GM23248 (cell line): ENCODE measurements around the gene ABCA2. TPM values are rescaled to one million over a fixed set of nuclear protein-coding genes. Genes with fewer than 3 reads are reported as not detected.

Source experiments
- DNase-seq: peaks from one replicate; pipeline ENCODE4 v3.0.0-alpha.2; 2015
- H2AFZ ChIP-seq: fragments of 200-600 bp; sonication (generic); 2 replicates; pipeline ENCODE4 v1.6.1; 2016; ENCODE audit warnings: antibody characterized with exemption
- H3F3A ChIP-seq: fragments of 200-600 bp; sonication (generic); 2 replicates; pipeline ENCODE4 v1.6.1; 2016; ENCODE audit warnings: mild to moderate bottlenecking, antibody characterized with exemption, mixed run types; ENCODE audit not compliant: insufficient read depth
- H3K27ac ChIP-seq: fragments of 200-600 bp; sonication (generic); 2 replicates; pipeline ENCODE4 v1.5.1; 2016; ENCODE audit warnings: mild to moderate bottlenecking
- H3K27me3 ChIP-seq: fragments of 200-600 bp; sonication (generic); replicated peaks from 2 replicates; pipeline ENCODE4 v1.6.1; 2016; ENCODE audit warnings: mild to moderate bottlenecking; ENCODE audit not compliant: insufficient read depth
- H3K36me3 ChIP-seq: fragments of 200-600 bp; sonication (generic); 2 replicates; pipeline ENCODE4 v1.6.1; 2016; ENCODE audit warnings: low read depth, mild to moderate bottlenecking
- H3K4me1 ChIP-seq: fragments of 200-600 bp; sonication (generic); 2 replicates; pipeline ENCODE4 v1.6.1; 2016; ENCODE audit warnings: mild to moderate bottlenecking; ENCODE audit not compliant: insufficient read depth
- H3K4me2 ChIP-seq: fragments of 200-600 bp; sonication (generic); one replicate; pipeline ENCODE4 v1.6.1; 2016; ENCODE audit warnings: mild to moderate bottlenecking; ENCODE audit not compliant: unreplicated experiment
- H3K4me3 ChIP-seq: fragments of 200-600 bp; sonication (generic); 2 replicates; pipeline ENCODE4 v1.5.1; 2016; ENCODE audit warnings: mild to moderate bottlenecking
- H3K79me2 ChIP-seq: fragments of 200-600 bp; sonication (generic); 2 replicates; pipeline ENCODE4 v1.6.1; 2016; ENCODE audit warnings: mild to moderate bottlenecking; ENCODE audit not compliant: insufficient read depth
- H3K9ac ChIP-seq: fragments of 200-600 bp; sonication (generic); 2 replicates; pipeline ENCODE4 v1.6.1; 2016; ENCODE audit warnings: mild to moderate bottlenecking
- H3K9me2 ChIP-seq: fragments of 200-600 bp; sonication (generic); 2 replicates; pipeline ENCODE4 v1.6.1; 2016; ENCODE audit warnings: mixed run types, mild to moderate bottlenecking, moderate library complexity; ENCODE audit not compliant: insufficient read depth
- H3K9me3 ChIP-seq: fragments of 200-600 bp; sonication (generic); one replicate; pipeline ENCODE4 v1.6.1; 2017; ENCODE audit warnings: low read depth
- H4K20me1 ChIP-seq: fragments of 200-600 bp; sonication (generic); 2 replicates; pipeline ENCODE4 v1.6.0; 2016; ENCODE audit not compliant: insufficient read depth
- EZH2 ChIP-seq: fragments of 200-600 bp; sonication (generic); IDR thresholded peaks from 2 replicates; pipeline ENCODE4 v1.6.1; 2018; ENCODE audit warnings: antibody characterized with exemption, mild to moderate bottlenecking; ENCODE audit not compliant: insufficient read depth, poor library complexity, severe bottlenecking
- EZH2phosphoT487 ChIP-seq: fragments of 200-600 bp; sonication (generic); IDR thresholded peaks from 2 replicates; pipeline ENCODE4 v1.6.1; 2018; ENCODE audit warnings: antibody characterized with exemption, moderate library complexity, mild to moderate bottlenecking, low read depth; ENCODE audit not compliant: insufficient read depth
- WGBS, 2 experiments: methylation state at CpG; one replicate each; pipeline ENCODE4 v1.1.6; 2015 to 2017; ENCODE audit warnings: low lambda C conversion rate in 2 of 2, low coverage in 1 of 2; ENCODE audit errors: missing lambda C conversion rate in 2 of 2; 5-methylcytosine and 5-hydroxymethylcytosine counted together
- in situ Hi-C: fragments of 300-500 bp; cut with MboI; formaldehyde crosslinking; loops from 2 replicates; pipeline ENCODE4 v1.15.0; 2020
- polyA plus RNA-seq: library from polyadenylated mRNA; unstranded; fragments of >200 nt; fragmentation: Nextera tagmentation; extraction: Ambion mirVana; gene quantifications from 2 replicates; pipeline ENCODE4 v1.2.1, GENCODE V29; 2016
- total RNA-seq: library from RNA; depleted of rRNA; stranded (reverse); fragments of >200 nt; shearing (Covaris generic); gene quantifications from 2 replicates; pipeline ENCODE4 v1.2.3, GENCODE V29; 2014

ABCA2 gene
- total and polyA plus RNA-seq, 2 experiments from 2014 or later = 21.1 to 33.2 TPM

DNA sequence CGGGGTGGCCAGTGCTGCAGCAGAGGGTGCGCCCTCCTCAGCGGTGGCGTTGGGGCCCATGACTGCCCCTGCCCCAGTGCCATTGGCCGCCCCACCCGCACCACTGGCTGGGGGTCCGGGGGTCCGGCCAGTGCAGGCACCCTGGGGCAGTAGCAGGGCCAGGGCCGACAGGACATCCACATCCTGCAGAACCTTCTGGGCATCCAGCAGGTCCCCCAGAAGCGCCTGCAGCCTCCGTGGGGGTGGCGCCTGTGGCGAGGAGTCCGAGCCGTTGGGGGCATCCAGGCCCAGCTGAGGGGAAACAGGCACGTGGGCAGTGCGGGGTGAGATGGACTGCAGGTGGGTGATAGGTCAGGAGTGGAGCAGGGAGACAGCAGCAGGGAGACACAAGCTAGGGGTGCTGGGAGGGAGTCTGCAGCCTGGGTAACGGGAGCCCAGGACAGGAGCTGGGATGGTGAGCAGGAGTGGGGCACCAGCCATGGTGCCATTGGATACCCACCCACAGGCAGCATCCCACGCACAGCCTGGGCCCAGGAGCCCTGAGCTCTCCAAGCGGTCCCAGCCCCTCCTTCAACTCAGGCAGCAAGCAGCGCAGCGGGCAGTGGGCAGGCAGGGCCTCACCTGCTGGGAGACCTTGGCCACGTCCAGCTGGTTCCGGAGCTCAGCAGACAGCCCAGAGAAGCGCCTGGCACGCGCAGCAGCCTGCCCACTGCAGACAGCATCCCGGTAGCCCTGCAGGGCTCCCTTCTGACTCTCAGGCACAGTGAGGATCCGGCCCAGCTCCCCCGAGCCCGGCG lies 7.1 kb downstream of the ABCA2 start:
- no peaks in the 10 kb centered on the region for H3F3A ChIP-seq

DNA sequence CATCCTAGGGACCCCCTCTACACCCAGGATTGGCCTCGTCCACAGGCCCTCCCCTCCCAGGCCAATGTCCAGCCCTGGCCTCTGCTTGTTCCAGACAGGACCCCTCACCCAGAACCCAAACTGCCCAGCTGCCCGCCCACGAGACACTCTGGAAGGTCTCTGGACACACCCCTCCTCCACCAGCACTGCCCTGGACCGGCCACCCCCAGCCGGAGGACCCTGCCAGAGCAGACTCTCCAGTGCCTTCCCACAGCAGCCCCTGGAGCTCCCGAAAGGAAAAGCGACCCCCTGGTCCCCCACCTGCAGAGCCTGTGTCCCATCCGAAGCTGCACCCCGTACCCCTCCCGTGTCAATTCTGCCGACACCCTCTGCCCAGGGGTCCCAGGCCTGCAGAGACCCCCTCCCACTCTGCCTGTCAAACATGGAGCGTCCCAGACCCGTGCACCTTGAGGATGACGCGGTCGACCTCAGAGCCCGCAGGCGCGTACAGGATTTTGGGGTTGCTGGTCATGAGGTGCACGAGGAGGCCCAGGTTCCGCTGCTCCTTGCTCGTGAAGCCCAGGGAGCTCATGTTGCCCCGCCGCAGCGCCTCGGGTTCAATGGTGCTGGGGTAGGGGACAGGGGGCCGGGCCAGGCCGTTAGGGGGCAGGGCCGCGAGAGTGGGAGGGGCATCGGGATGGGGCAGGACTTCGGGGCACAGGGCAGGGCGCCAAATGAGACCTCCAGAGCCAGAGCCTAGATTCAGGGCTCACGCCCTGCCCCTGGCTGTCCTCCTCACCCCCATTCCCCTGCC lies 8.0 kb downstream of the ABCA2 start:
- Histone ChIP-seq H3K79me2 (no peaks in the 10 kb centered on the region), H4K20me1 (no peaks in the 10 kb centered on the region), H3K36me3 (no peaks in the 10 kb centered on the region), H3K9me3 (no peaks in the 10 kb centered on the region), H3F3A (no peaks in the 10 kb centered on the region), H2AFZ (no peak overlapping the region), H3K9ac (no peak overlapping the region), H3K4me3 (no peak overlapping the region), H3K4me1 (no peaks in the 10 kb centered on the region), H3K27ac (no peak overlapping the region), H3K9me2 (no peaks in the 10 kb centered on the region), H3K4me2 (no peak overlapping the region), H3K27me3 (no peaks in the 10 kb centered on the region)
- DNase-seq = no peak
- 89 to 96% methylated on average over 17 to 34 of the region's 34 CpGs for WGBS, 2 experiments
- TF ChIP-seq EZH2phosphoT487 (no peak), EZH2 (no peak)
- in situ Hi-C loops = no loop called here

More for the DNA sequence above, 7.1 kb downstream of the ABCA2 start:
- no peak overlapping the region for H2AFZ ChIP-seq
- H3K9me2 ChIP-seq = no peaks in the 10 kb centered on the region
- H3K27ac ChIP-seq = no peak overlapping the region
- no peak overlapping the region for H3K9ac ChIP-seq
- in situ Hi-C loops = no loop called here
- no peaks in the 10 kb centered on the region for H3K27me3 ChIP-seq
- no peaks in the 10 kb centered on the region for H3K9me3 ChIP-seq
- no peak for TF ChIP-seq EZH2
- TF ChIP-seq EZH2phosphoT487 = no peak
- no peaks in the 10 kb centered on the region for H3K36me3 ChIP-seq
- no peaks in the 10 kb centered on the region for H3K4me1 ChIP-seq
- DNase-seq = no peak
- WGBS, 2 experiments = 92 to 94% methylated on average over 31 to 32 of the region's 32 CpGs
- H3K4me3 ChIP-seq = no peak overlapping the region
- no peaks in the 10 kb centered on the region for H4K20me1 ChIP-seq
- H3K4me2 ChIP-seq = no peak overlapping the region
- H3K79me2 ChIP-seq = no peaks in the 10 kb centered on the region

DNA sequence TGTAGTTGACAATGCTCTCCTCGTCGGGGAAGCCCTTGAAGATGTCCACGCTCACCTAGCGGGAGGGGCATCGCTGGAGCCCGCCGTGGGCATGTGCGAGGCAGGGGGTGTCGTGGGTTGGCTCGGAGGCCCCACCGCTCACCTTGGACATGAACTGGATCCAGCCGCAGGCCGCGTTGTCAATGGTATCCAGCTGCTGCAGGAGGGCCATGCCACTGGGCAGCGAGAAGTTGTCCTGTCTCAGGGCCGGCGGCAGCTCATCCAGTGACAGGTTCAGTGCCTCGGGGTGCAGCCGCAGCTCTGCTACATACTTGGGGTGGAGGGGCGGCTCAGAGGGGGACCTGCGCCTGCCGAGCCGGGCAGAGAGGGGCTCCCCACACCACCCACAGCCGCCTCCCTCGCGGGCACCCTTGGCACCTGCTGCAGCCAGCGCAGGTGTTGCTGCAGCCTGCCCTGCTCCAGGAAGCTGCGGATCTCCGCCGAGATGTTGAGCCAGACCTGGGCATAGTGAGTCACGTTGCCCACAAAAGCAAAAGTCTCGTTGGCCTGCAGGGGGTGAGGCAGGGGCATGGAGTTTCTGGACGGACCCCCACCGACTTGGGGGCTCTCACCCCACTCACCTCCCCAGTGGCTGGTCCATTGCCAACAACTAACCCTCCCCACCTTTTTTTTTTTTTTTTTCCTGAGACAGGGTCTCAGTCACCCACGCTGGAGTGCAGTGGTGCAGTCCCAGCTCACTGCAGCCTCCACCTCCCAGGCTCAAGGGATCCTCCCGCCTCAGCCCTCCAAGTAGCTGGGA lies 9.1 kb downstream of the ABCA2 start:
- no peaks in the 10 kb centered on the region for H3K79me2 ChIP-seq
- in situ Hi-C loops = no loop called here
- no peaks in the 10 kb centered on the region for H3K4me1 ChIP-seq
- no peaks in the 10 kb centered on the region for H4K20me1 ChIP-seq
- H3K9me3 ChIP-seq = no peaks in the 10 kb centered on the region
- H3K36me3 ChIP-seq = no peaks in the 10 kb centered on the region
- H3K4me3 ChIP-seq = no peak overlapping the region
- TF ChIP-seq EZH2phosphoT487 = no peak
- TF ChIP-seq EZH2 = no peak
- H3K4me2 ChIP-seq = no peak overlapping the region
- no peaks in the 10 kb centered on the region for H3K9me2 ChIP-seq
- H3K9ac ChIP-seq = no peak overlapping the region
- H2AFZ ChIP-seq = no peak overlapping the region
- WGBS, 2 experiments = 88 to 95% methylated on average over 32 to 34 of the region's 36 CpGs
- H3K27me3 ChIP-seq = no peaks in the 10 kb centered on the region
- no peak for DNase-seq
- H3F3A ChIP-seq = no peaks in the 10 kb centered on the region
- H3K27ac ChIP-seq = no peak overlapping the region

DNA sequence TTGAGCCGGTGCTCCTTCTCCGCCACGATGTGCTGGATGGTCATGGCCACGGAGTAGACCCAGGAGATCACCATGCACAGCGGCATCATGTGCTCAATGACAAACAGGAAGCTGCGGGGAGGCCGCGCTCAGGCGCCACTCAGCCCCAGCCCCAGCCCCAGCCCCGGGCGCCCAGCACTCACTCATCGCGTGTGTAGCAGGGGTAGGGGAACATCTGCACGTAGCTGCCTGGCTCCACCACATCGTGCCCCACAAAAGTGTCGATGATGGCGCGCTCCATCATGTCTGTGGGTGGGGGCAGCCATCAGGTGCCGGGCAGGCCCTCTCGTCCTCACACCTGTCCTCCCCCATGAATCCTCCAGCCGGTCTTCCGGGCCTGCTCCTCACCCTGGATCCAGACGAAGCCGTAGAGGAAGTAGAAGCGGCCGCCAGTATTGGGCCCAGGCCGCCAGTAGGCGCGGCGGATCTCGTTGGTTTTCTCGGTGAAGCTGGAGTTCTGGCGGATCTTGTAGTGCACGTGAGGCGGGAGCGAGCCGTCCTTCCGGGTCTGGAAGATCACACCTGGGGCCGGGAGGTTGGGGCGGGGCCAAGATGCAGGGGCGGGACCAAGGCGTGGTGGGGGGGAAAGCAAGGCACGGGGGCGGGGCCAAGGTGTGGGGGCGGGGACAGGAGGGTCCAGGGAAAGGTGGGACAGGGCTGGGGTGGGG lies 10.1 kb downstream of the ABCA2 start:
- H3K9me3 ChIP-seq = no peaks in the 10 kb centered on the region
- H3K27me3 ChIP-seq = no peaks in the 10 kb centered on the region
- in situ Hi-C loops = no loop called here
- no peaks in the 10 kb centered on the region for H3K79me2 ChIP-seq
- H3K4me2 ChIP-seq = no peak overlapping the region
- no peaks in the 10 kb centered on the region for H3K9me2 ChIP-seq
- H4K20me1 ChIP-seq = no peaks in the 10 kb centered on the region
- 89 to 95% methylated on average over 29 to 45 of the region's 45 CpGs for WGBS, 2 experiments
- no peaks in the 10 kb centered on the region for H3F3A ChIP-seq
- no peaks in the 10 kb centered on the region for H3K4me1 ChIP-seq
- H3K36me3 ChIP-seq = no peaks in the 10 kb centered on the region
- H3K9ac ChIP-seq = no peak overlapping the region
- no peak for DNase-seq
- no peak for TF ChIP-seq EZH2
- TF ChIP-seq EZH2phosphoT487 = no peak
- H2AFZ ChIP-seq = no peak overlapping the region
- no peak overlapping the region for H3K27ac ChIP-seq
- H3K4me3 ChIP-seq = no peak overlapping the region
